ENCODE results near the gene PNPLA1. TPM values are rescaled to one million over a fixed set of nuclear protein-coding genes. Genes with fewer than 3 reads are reported as not detected.

The PNPLA1 gene
- total RNA-seq, 1 experiment from 2014 or later: 0.10 TPM

- H3K79me2 ChIP-seq (ENCODE audit: insufficient read depth, low read length): no peaks in the 10 kb centered on the region
- intact Hi-C loops (cut with micrococcal nuclease): no loop called here
- no peak overlapping the region for H3K27ac ChIP-seq (ENCODE audit: low read depth, low read length)
- ATAC-seq (no peak), DNase-seq (ENCODE audit: low read depth, low spot score) (no peak)
- no peaks in the 10 kb centered on the region for H4K20me1 ChIP-seq (ENCODE audit: insufficient read depth)
- POLR2A ChIA-PET: no interaction called here
- H3K9me3 ChIP-seq (ENCODE audit: control insufficient read depth in 1 of 2, insufficient read depth in 1 of 2, low read depth in 1 of 2, low read length in 2 of 2): no peaks in the 10 kb centered on the region
- H3K4me2 ChIP-seq (ENCODE audit: low read length): no peak overlapping the region
- CTCF ChIA-PET: interaction anchor here (0.9 to 1.1 kb wide), 2 partner anchors 53 to 92 kb away, joined by 3 to 4 read pairs; no protein-coding TSS in a partner anchor
- peaks cover 0 to 13% of the 10 kb centered on the region in 2 experiments; a peak in 2 of 4 replicates for H3K4me1 ChIP-seq (ENCODE audit: control insufficient read depth in 1 of 2, insufficient read depth in 2 of 2, low read length in 2 of 2)
- TF ChIP-seq ZFX (IDR thresholded peaks at IDR 0.05): no peak
- no peak for TF ChIP-seq SIN3A (IDR thresholded peaks at IDR 0.05; ENCODE audit: low read depth)
- TF ChIP-seq CTCF (IDR thresholded peaks at IDR 0.05 in 2 of 3, conservative IDR thresholded peaks at IDR 0.05 in 1 of 3; ENCODE audit: borderline replicate concordance in 1 of 3, insufficient read depth in 1 of 3, low read depth in 2 of 3, low read length in 2 of 3): 0 out of 6 replicates have a peak, but pooled peaks of 1 of the 3 experiments have one; percentile 17
- TF ChIP-seq CEBPB (IDR thresholded peaks at IDR 0.05; ENCODE audit: low read depth): no peak
- no peak overlapping the region for H3K9ac ChIP-seq (ENCODE audit: low read length)
- no peaks in the 10 kb centered on the region for H3K27me3 ChIP-seq (ENCODE audit: insufficient read depth, low read length)
- RAD21 ChIA-PET (ENCODE audit: low non-redundant PET in 1 of 2, low total read pairs in 2 of 2, uncharacterized antibody in 2 of 2, unreplicated experiment in 2 of 2): no interaction called here
- H3K36me3 ChIP-seq (ENCODE audit: control insufficient read depth in 1 of 2, insufficient read depth in 2 of 2, low read length in 2 of 2): no peaks in the 10 kb centered on the region
- no peaks in the 10 kb centered on the region for H3K9me2 ChIP-seq (ENCODE audit: insufficient read depth)
- H3K4me3 ChIP-seq (replicated peaks in 1 of 2; ENCODE audit: low read depth in 1 of 2, low read length in 2 of 2): no peak overlapping the region
- BruUV-seq (replicated peaks): no TSS peak
- H2AFZ ChIP-seq (ENCODE audit: low read depth, low read length, poor library complexity, severe bottlenecking): no peak overlapping the region
These were observed 20.9 kb upstream of the PNPLA1 start for GRCh38 chr6:36248980-36249379.

GRCh38 chr6:36249536-36249935 lies 20.3 kb upstream of the PNPLA1 start:
- Histone ChIP-seq H3K27me3 (ENCODE audit: insufficient read depth, low read length) (no peaks in the 10 kb centered on the region), H3K9me2 (ENCODE audit: insufficient read depth) (no peaks in the 10 kb centered on the region), H3K79me2 (ENCODE audit: insufficient read depth, low read length) (no peaks in the 10 kb centered on the region), H2AFZ (ENCODE audit: low read depth, low read length, poor library complexity, severe bottlenecking) (no peak overlapping the region), H4K20me1 (ENCODE audit: insufficient read depth) (no peaks in the 10 kb centered on the region), H3K4me3 (replicated peaks in 1 of 2; ENCODE audit: low read depth in 1 of 2, low read length in 2 of 2) (no peak overlapping the region), H3K36me3 (ENCODE audit: control insufficient read depth in 1 of 2, insufficient read depth in 2 of 2, low read length in 2 of 2) (no peaks in the 10 kb centered on the region), H3K27ac (ENCODE audit: low read depth, low read length) (no peak overlapping the region), H3K9ac (ENCODE audit: low read length) (no peak overlapping the region), H3K4me1 (ENCODE audit: control insufficient read depth in 1 of 2, insufficient read depth in 2 of 2, low read length in 2 of 2) (peaks cover 0 to 11% of the 10 kb centered on the region in 2 experiments; a peak in 2 of 4 replicates), H3K9me3 (ENCODE audit: control insufficient read depth in 1 of 2, insufficient read depth in 1 of 2, low read depth in 1 of 2, low read length in 2 of 2) (no peaks in the 10 kb centered on the region), H3K4me2 (ENCODE audit: low read length) (no peak overlapping the region)
- no peak for TF ChIP-seq JUND (IDR thresholded peaks at IDR 0.05)
- no peak for TF ChIP-seq RAD21 (IDR thresholded peaks at IDR 0.05; ENCODE audit: low read depth)
- no peak for TF ChIP-seq EZH2 (IDR thresholded peaks at IDR 0.05)
- no peak for TF ChIP-seq ZBTB33 (IDR thresholded peaks at IDR 0.05; ENCODE audit: extremely low read depth, insufficient replicate concordance, low read length)
- no peak for TF ChIP-seq POLR2AphosphoS5 (IDR thresholded peaks at IDR 0.05; ENCODE audit: low read depth, low read length)
- no peak for DNase-seq (ENCODE audit: low read depth, low spot score)
- no TSS peak for BruUV-seq (replicated peaks)
- no peak for ATAC-seq
- CTCF ChIA-PET: interaction anchor here (0.9 to 1.1 kb wide), 2 partner anchors 53 to 91 kb away, joined by 3 to 4 read pairs; no protein-coding TSS in a partner anchor
- POLR2A ChIA-PET: no interaction called here
- RAD21 ChIA-PET (ENCODE audit: low non-redundant PET in 1 of 2, low total read pairs in 2 of 2, uncharacterized antibody in 2 of 2, unreplicated experiment in 2 of 2): no interaction called here
- intact Hi-C loops (cut with micrococcal nuclease): no loop called here

Data from HCT116 (cell line).